Keratinocyte (primary cell): Measurements from ENCODE around the gene LAD1. TPM values are rescaled to one million over a fixed set of nuclear protein-coding genes. Genes with fewer than 3 reads are reported as not detected.

Experiments
- DNase-seq: peaks from one replicate; pipeline ENCODE4 v3.0.0-alpha.2; 2011; ENCODE audit warnings: low read depth, missing footprints, low spot score
- FAIRE-seq: peaks from 2 replicates; lab custom pipeline; 2011; peaks lifted over from hg19 to GRCh38; lab: Jason Lieb, UNC
- H2AFZ ChIP-seq: 2 replicates; pipeline ENCODE4 v1.6.0; 2012; ENCODE audit warnings: low read length, control low read depth, inconsistent platforms; ENCODE audit not compliant: control insufficient read depth
- H3K27ac ChIP-seq: 2 replicates; pipeline ENCODE4 v1.5.1; 2011; ENCODE audit warnings: low read length; ENCODE audit not compliant: control insufficient read depth, insufficient read depth
- H3K27me3 ChIP-seq: 3 replicates; pipeline ENCODE4 v1.6.0; 2011; ENCODE audit warnings: low read length; ENCODE audit not compliant: control insufficient read depth, insufficient read depth; ENCODE audit errors: extremely low read depth
- H3K36me3 ChIP-seq, 2 experiments: 2 replicates in 1 of 2; 3 replicates in 1 of 2; pipeline ENCODE4 v1.5.1; 2011; ENCODE audit warnings: low read length in 2 of 2, mild to moderate bottlenecking in 1 of 2; ENCODE audit not compliant: control insufficient read depth in 2 of 2, insufficient read depth in 2 of 2; ENCODE audit errors: extremely low read depth in 1 of 2
- H3K4me1 ChIP-seq: 3 replicates; pipeline ENCODE4 v1.5.1; 2011; ENCODE audit warnings: low read length; ENCODE audit not compliant: control insufficient read depth, insufficient read depth; ENCODE audit errors: extremely low read depth
- H3K4me2 ChIP-seq: 3 replicates; pipeline ENCODE4 v1.6.0; 2011; ENCODE audit warnings: low read depth, low read length; ENCODE audit not compliant: control insufficient read depth, insufficient read depth; ENCODE audit errors: extremely low read depth
- H3K4me3 ChIP-seq, 3 experiments: fragments of 200-600 bp in 1 of 3; sonication (generic) in 1 of 3; 2 replicates in 2 of 3; 3 replicates in 1 of 3; pipeline ENCODE4 v1.5.1; 2011 to 2016; ENCODE audit warnings: low read length in 3 of 3, mild to moderate bottlenecking in 3 of 3, control low read depth in 2 of 3, inconsistent platforms in 1 of 3, low read depth in 1 of 3, mixed read lengths in 1 of 3, mixed run types in 1 of 3, moderate library complexity in 1 of 3; ENCODE audit not compliant: control insufficient read depth in 2 of 3, insufficient read depth in 2 of 3; ENCODE audit errors: extremely low read depth in 1 of 3
- H3K79me2 ChIP-seq: 2 replicates; pipeline ENCODE4 v1.6.0; 2012; ENCODE audit warnings: low read length; ENCODE audit not compliant: control insufficient read depth, insufficient read depth
- H3K9ac ChIP-seq: 3 replicates; pipeline ENCODE4 v1.6.0; 2011; ENCODE audit warnings: low read length; ENCODE audit not compliant: control insufficient read depth, insufficient read depth; ENCODE audit errors: extremely low read depth
- H3K9me1 ChIP-seq: 3 replicates; pipeline ENCODE4 v1.6.0; 2011; ENCODE audit warnings: low read length; ENCODE audit not compliant: control insufficient read depth, insufficient read depth; ENCODE audit errors: extremely low read depth
- H3K9me3 ChIP-seq: 2 replicates; pipeline ENCODE4 v1.5.1; 2012; ENCODE audit warnings: low read depth, low read length; ENCODE audit not compliant: control insufficient read depth
- H4K20me1 ChIP-seq: 3 replicates; pipeline ENCODE4 v1.6.0; 2011; ENCODE audit warnings: low read length; ENCODE audit not compliant: control insufficient read depth, insufficient read depth; ENCODE audit errors: extremely low read depth
- CTCF ChIP-seq, 3 experiments: IDR thresholded peaks in 1 of 3; conservative IDR thresholded peaks in 1 of 3; optimal IDR thresholded peaks in 1 of 3; 2 replicates in 2 of 3; 3 replicates in 1 of 3; pipeline versions ENCODE3 to v1.5.1; 2011; ENCODE audit warnings: low read length in 3 of 3, mild to moderate bottlenecking in 3 of 3, moderate library complexity in 2 of 3, control low read depth in 1 of 3, inconsistent platforms in 1 of 3; ENCODE audit not compliant: insufficient read depth in 2 of 3; ENCODE audit errors: extremely low read depth in 1 of 3
- EZH2 ChIP-seq: IDR thresholded peaks from one replicate; pipeline ENCODE4 v1.6.1; 2012; ENCODE audit warnings: inconsistent platforms, mild to moderate bottlenecking, low read length, moderate library complexity
- dilution Hi-C: fragments of 300-500 bp; cut with MboI; formaldehyde crosslinking; loops from one replicate; pipeline ENCODE4 v1.7.0; 2020; ENCODE audit warnings: low sequenced_read_pairs; ENCODE audit not compliant: extremely low pct_ligation_motif_present
- polyA plus RNA-seq, 5 experiments: library from polyadenylated mRNA; depleted of rRNA in 3 of 5; stranded (reverse) in 3 of 5; stranded (forward) in 1 of 5; unstranded in 1 of 5; fragments of >200 nt; gene quantifications; 1 replicate in 1 of 5; 2 replicates in 3 of 5; 3 replicates in 1 of 5; pipeline versions ENCODE4 v1.2.1 to v1.2.3, GENCODE V29; 2011 to 2012; ENCODE audit warnings: missing spikeins in 2 of 5, low read depth in 1 of 5, low replicate concordance in 1 of 5

LAD1 gene
- polyA plus RNA-seq, 1 donor (not counting 4 experiments of a cell fraction or from before 2014, with no cell fraction given), result 82.9 TPM

DNA sequence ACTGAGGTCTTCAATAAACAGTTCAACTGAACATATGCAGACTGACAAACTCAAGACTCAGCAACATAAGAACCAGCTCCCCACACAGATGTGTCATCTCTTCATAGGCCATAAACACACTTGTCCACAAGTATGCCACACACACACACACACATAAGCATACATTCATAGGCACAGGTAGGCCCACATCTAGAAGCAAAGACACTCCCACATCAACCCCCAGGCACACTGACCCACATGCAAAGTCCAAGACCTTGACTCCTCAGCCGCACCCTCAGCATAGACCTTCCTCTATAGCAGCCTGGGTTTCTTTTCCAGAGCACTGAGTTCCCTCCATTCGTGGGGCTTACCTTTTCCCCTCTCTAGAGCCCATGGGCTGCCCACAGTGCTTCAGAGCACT is 1.4 kb downstream of the LAD1 start:
- Histone ChIP-seq H3K36me3 (peaks cover 7 to 20% of the 10 kb centered on the region in 2 experiments), H3K27ac (peak overlapping the region; percentile 90), H2AFZ (no peak overlapping the region), H3K9me3 (no peaks in the 10 kb centered on the region), H3K4me3 (peak overlapping the region; percentile 82 to 97 (median 92)), H3K27me3 (no peaks in the 10 kb centered on the region), H3K9me1 (peaks cover 3% of the 10 kb centered on the region), H3K9ac (peak overlapping the region; percentile 96), H3K4me2 (peak overlapping the region; percentile 92), H4K20me1 (peaks cover 6% of the 10 kb centered on the region), H3K4me1 (peaks cover 50% of the 10 kb centered on the region), H3K79me2 (peaks cover 67% of the 10 kb centered on the region)
- FAIRE-seq (peak; percentile 93), DNase-seq (peak; percentile 78)
- no peak for TF ChIP-seq CTCF (optimal IDR thresholded peaks at IDR 0.05 in 1 of 3, IDR thresholded peaks at IDR 0.05 in 1 of 3, conservative IDR thresholded peaks at IDR 0.05 in 1 of 3; ENCODE audit: extremely low read depth in 1 of 3, insufficient read depth in 2 of 3, low read length in 3 of 3)
- TF ChIP-seq EZH2, result no peak
- dilution Hi-C loops, result no loop called here

GRCh38 chr1:201396861-201397464 is 2.2 kb downstream of the LAD1 start:
- Histone ChIP-seq H3K4me3 (peak overlapping the region; percentile 82 to 97 (median 92)), H3K27me3 (no peaks in the 10 kb centered on the region), H3K4me1 (peaks cover 57% of the 10 kb centered on the region), H3K27ac (peak overlapping the region; percentile 90), H3K9me3 (no peaks in the 10 kb centered on the region), H3K9ac (peak overlapping the region; percentile 96), H2AFZ (no peak overlapping the region), H3K9me1 (peaks cover 5% of the 10 kb centered on the region), H4K20me1 (peaks cover 11% of the 10 kb centered on the region), H3K79me2 (peaks cover 74% of the 10 kb centered on the region), H3K4me2 (peak overlapping the region; percentile 92), H3K36me3 (peaks cover 9 to 24% of the 10 kb centered on the region in 2 experiments)
- FAIRE-seq (no peak), DNase-seq (peak; percentile 65)
- TF ChIP-seq EZH2 (no peak), CTCF (optimal IDR thresholded peaks at IDR 0.05 in 1 of 3, IDR thresholded peaks at IDR 0.05 in 1 of 3, conservative IDR thresholded peaks at IDR 0.05 in 1 of 3; ENCODE audit: extremely low read depth in 1 of 3, insufficient read depth in 2 of 3, low read length in 3 of 3) (no peak)
- dilution Hi-C loops, result no loop called here
